ENCODE measurements around the gene GABPB2. TPM values are rescaled to one million over a fixed set of nuclear protein-coding genes. Genes with fewer than 3 reads are reported as not detected.

Gene GABPB2
- total RNA-seq, 1 experiment from 2014 or later, result 8.1 TPM

DNA sequence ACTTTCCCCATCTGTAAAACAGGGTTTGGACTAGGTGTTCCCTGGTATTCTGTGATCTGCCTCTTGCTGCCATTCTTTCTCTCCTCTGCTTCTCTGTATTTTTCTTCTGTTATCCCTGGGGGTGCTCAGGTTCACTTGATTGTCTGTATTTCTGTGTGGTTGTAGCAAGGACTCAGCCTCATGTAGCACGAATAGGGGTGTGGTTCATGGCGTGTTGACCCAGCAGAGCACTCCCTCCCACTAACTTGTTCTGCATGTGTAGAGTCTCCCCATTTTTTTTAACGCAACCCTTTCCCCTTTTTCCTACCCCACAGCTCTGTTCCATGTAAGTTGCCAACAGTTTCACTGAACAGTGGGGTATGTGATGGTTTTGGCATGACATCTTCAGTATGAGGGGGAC lies 35.4 kb upstream of the GABPB2 start:
- Histone ChIP-seq H3K4me3 (ENCODE audit: low read depth in 2 of 2, low read length in 2 of 2) (no peak overlapping the region), H3K27ac (ENCODE audit: low read length) (no peak overlapping the region), H3K27me3 (ENCODE audit: control insufficient read depth, insufficient read depth, low read length) (no peaks in the 10 kb centered on the region), H3K4me1 (ENCODE audit: control insufficient read depth, insufficient read depth, low read length) (no peaks in the 10 kb centered on the region), H3K9me3 (ENCODE audit: control insufficient read depth, insufficient read depth, low read depth, low read length) (no peaks in the 10 kb centered on the region), H3K36me3 (ENCODE audit: control insufficient read depth, insufficient read depth, low read length) (0 out of 2 replicates have a peak, but pooled peaks cover 2% of the 10 kb centered on the region)
- DNase-seq (ENCODE audit: low read depth, low spot score) (no peak), ATAC-seq (no peak)
- intact Hi-C loops (cut with micrococcal nuclease; ENCODE audit: unreplicated experiment) (no loop called here), in situ Hi-C loops (cut with HindIII; ENCODE audit: low pct_unique_long_range_greater_than_20kb, low sequenced_read_pairs) (no loop called here)
- TF ChIP-seq, protein P1, sequence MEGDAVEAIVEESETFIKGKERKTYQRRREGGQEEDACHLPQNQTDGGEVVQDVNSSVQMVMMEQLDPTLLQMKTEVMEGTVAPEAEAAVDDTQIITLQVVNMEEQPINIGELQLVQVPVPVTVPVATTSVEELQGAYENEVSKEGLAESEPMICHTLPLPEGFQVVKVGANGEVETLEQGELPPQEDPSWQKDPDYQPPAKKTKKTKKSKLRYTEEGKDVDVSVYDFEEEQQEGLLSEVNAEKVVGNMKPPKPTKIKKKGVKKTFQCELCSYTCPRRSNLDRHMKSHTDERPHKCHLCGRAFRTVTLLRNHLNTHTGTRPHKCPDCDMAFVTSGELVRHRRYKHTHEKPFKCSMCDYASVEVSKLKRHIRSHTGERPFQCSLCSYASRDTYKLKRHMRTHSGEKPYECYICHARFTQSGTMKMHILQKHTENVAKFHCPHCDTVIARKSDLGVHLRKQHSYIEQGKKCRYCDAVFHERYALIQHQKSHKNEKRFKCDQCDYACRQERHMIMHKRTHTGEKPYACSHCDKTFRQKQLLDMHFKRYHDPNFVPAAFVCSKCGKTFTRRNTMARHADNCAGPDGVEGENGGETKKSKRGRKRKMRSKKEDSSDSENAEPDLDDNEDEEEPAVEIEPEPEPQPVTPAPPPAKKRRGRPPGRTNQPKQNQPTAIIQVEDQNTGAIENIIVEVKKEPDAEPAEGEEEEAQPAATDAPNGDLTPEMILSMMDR (IDR thresholded peaks at IDR 0.05), result no peak
- TF ChIP-seq SIN3A (IDR thresholded peaks at IDR 0.05; ENCODE audit: borderline replicate concordance, insufficient read depth, low read depth, low read length), result no peak
- no peak for TF ChIP-seq POLR2AphosphoS5 (IDR thresholded peaks at IDR 0.05; ENCODE audit: low read depth, low read length)
- TF ChIP-seq TCF7L2 (IDR thresholded peaks at IDR 0.05; ENCODE audit: low read depth, low read length), result no peak
- TF ChIP-seq, protein P2, sequence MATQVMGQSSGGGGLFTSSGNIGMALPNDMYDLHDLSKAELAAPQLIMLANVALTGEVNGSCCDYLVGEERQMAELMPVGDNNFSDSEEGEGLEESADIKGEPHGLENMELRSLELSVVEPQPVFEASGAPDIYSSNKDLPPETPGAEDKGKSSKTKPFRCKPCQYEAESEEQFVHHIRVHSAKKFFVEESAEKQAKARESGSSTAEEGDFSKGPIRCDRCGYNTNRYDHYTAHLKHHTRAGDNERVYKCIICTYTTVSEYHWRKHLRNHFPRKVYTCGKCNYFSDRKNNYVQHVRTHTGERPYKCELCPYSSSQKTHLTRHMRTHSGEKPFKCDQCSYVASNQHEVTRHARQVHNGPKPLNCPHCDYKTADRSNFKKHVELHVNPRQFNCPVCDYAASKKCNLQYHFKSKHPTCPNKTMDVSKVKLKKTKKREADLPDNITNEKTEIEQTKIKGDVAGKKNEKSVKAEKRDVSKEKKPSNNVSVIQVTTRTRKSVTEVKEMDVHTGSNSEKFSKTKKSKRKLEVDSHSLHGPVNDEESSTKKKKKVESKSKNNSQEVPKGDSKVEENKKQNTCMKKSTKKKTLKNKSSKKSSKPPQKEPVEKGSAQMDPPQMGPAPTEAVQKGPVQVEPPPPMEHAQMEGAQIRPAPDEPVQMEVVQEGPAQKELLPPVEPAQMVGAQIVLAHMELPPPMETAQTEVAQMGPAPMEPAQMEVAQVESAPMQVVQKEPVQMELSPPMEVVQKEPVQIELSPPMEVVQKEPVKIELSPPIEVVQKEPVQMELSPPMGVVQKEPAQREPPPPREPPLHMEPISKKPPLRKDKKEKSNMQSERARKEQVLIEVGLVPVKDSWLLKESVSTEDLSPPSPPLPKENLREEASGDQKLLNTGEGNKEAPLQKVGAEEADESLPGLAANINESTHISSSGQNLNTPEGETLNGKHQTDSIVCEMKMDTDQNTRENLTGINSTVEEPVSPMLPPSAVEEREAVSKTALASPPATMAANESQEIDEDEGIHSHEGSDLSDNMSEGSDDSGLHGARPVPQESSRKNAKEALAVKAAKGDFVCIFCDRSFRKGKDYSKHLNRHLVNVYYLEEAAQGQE (IDR thresholded peaks at IDR 0.05; ENCODE audit: insufficient read depth in 1 of 2, low read depth in 2 of 2, low read length in 1 of 2), result no peak
- no TSS peak for BruUV-seq (replicated peaks)
- ChIA-PET CTCF (interaction anchor here (0.7 kb wide), 1 partner anchor 36 kb away, joined by 3 read pairs; no protein-coding TSS in a partner anchor), POLR2A (no interaction called here)

DNA sequence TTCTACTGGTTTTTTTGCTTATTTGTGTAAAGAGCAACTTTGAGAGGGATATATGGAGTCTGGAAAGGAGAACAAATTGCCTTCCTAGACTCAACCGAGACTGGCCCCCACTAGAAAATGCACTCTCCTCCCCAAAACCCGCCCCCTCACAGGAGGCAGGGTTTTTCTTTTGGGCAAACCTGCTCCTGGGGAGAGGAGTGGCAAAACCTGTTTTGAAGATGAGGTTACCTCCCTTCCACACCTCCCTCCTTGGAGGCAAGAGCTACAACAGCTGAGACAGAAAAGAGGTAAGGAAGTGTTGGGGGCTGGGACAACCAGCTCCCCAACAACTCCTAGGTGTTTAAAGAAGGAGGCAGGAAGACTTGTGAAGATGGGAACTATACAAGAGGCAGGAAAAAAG lies 34.2 kb upstream of the GABPB2 start, which contains the start of gene BNIPL:
TSS of gene BNIPL (plus strand) at position 231 of the 400 bp plus-strand sequence. CDS start at position 371, 140 bp downstream.
- Histone ChIP-seq H3K27ac (ENCODE audit: low read length) (no peak within 1 kb of the TSS), H3K4me1 (ENCODE audit: control insufficient read depth, insufficient read depth, low read length) (no peaks in the 10 kb centered on the region), H3K4me3 (ENCODE audit: low read depth in 2 of 2, low read length in 2 of 2) (no peak within 1 kb of the TSS), H3K36me3 (ENCODE audit: control insufficient read depth, insufficient read depth, low read length) (0 out of 2 replicates have a peak, but pooled peaks cover 2% of the 10 kb centered on the region), H3K9me3 (ENCODE audit: control insufficient read depth, insufficient read depth, low read depth, low read length) (no peaks in the 10 kb centered on the region), H3K27me3 (ENCODE audit: control insufficient read depth, insufficient read depth, low read length) (no peaks in the 10 kb centered on the region)
- intact Hi-C loops (cut with micrococcal nuclease; ENCODE audit: unreplicated experiment) (no loop called here), in situ Hi-C loops (cut with HindIII; ENCODE audit: low pct_unique_long_range_greater_than_20kb, low sequenced_read_pairs) (no loop called here)
- POLR2A ChIA-PET, result no interaction called here
- no peak for DNase-seq (ENCODE audit: low read depth, low spot score)
- TF ChIP-seq, protein P1 (IDR thresholded peaks at IDR 0.05), result no peak
- no peak for TF ChIP-seq POLR2AphosphoS5 (IDR thresholded peaks at IDR 0.05; ENCODE audit: low read depth, low read length)
- TF ChIP-seq SIN3A (IDR thresholded peaks at IDR 0.05; ENCODE audit: borderline replicate concordance, insufficient read depth, low read depth, low read length), result no peak
- no peak for TF ChIP-seq TCF7L2 (IDR thresholded peaks at IDR 0.05; ENCODE audit: low read depth, low read length)
- TF ChIP-seq, protein P2 (IDR thresholded peaks at IDR 0.05; ENCODE audit: insufficient read depth in 1 of 2, low read depth in 2 of 2, low read length in 1 of 2), result no peak
- BruUV-seq (replicated peaks), result no TSS peak
- ATAC-seq, result no peak
- CTCF ChIA-PET, result no interaction called here

All from Panc1 (cell line).